ENCODE data around the gene NLGN3.
"Not testable (repeated sequence)": the region's sequence is repeated elsewhere in the genome, so short reads cannot be mapped to it uniquely, and the experiment has no call there.

Gene NLGN3

DNA sequence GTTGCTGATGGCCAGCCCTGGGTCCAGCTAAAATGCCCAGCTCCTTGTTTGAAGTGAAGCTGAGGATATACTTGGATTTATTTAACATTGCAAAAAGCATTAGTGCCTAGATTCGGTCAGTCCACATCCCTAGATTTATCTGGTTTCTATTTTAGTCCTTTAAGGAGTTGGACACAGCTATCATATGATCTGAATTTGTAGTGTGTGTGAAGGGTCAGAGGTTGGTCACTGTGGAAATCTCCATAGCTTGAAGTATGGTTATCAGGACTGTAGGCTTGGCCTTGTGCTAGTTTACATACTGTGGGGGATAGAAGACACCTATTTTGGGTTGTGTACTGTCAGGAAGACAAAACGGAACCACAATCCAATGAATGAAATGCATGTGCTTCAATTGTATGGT lies 28.8 kb downstream of the NLGN3 start:
- DNase-seq = no peak

DNA sequence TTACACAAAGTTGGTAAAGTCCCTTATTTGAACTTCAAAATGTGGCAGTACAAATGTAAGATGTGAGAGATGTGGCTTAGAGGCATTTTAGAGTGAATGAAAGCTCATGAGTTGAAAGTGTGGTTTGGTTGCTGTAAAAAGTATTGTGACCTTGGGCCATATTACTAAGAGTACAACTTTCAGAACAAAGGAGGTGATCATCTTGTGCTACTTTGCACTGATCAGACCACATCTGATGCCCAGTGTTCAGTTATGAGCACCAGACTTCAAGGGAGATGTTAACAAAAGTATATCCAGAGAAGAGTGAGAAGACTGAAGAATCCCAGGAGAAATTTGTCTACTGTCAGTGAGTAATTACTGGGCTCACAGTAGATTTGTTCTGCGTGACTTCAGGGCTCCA lies 30.2 kb downstream of the NLGN3 start:
- no peak for DNase-seq

DNA sequence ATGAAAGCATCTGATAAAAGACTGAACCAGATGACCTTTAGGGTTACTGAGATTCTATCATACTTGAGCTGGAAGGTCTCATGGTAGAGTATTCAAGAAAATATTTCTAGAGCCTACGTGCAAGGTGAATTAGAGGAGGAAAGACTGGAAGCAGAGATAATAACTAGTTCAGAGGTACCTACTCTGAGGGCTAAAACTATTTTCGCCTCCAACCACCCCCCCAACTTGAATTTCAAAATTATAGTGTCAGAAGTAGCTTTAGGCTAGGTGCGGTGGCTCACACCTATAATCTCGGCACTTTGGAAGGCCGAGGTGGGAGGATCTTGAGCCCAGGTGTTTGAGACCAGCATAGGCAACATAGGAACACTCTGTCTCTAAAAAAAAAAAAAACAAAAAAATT lies 30.9 kb downstream of the NLGN3 start:
- no peak for DNase-seq

DNA sequence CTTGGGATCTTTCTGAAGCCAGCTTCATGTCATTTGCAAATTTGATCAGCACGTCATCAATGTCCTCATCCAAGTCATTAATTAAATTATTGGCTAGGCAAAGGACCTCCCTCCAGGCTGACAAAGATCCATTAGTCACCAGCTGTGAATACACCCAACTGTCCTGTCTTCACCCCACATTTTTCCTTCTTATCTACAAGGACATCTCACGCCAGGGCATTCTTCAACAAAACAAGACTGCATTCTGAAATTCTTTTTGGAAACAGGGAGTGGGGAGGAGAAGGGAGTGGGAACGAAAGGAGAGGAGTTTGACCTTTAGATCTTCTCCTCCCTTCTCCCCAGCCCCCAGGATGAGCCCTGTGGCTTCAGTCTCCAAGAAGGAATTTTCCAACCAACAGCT lies 32.7 kb downstream of the NLGN3 start:
- DNase-seq = no peak

DNA sequence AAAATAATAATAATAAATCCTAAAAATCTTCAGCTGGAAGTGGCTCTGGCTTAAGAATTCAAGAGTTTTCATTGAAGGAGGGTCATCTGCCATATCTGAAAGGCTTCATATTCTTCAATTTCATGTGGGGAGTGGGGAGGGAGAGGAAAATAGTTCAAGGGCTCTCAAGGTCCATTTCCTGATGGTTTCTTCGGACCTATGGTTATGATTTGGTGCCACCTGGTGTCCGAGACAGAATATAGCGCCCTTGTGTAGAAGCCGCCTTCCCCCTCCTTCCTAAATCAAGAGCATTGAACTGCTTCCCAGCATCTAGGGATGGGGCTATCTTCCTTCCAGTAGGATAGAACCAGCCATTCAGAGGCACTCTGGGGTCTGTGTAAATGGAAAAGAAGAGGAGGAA lies 34.3 kb downstream of the NLGN3 start:
- peak; percentile 62 for DNase-seq

DNA sequence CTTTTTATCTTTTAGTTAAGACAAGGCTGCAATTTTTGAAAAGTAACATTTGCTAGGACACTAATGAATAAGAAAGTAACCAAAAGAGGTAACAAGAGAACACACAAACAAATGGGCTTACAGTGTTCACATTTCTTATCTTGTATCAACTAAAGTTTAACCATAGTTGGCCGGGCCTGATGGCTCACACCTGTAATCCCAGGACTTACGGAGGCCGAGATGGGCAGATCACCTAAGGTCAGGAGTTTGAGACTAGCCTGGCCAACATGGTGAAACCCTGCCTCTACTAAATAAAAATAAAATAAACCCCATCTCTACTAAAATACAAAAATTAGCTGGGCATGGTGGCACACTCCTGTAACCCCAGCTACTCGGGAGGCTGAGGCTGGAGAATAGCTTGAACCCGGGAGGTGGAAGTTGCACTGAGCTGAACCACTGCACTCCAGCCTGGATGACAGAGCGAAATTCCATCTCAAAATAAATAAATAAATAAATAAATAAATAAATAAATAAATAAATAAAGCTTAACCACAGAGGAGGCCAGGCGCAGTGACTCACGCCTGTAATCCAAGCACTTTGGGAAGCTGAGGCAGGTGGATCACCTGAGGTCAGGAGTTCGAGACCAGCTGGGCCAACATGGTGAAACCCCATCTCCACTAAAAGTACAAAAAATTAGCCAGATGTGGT lies 36.1 kb downstream of the NLGN3 start:
- not testable (repeated sequence) for DNase-seq

DNA sequence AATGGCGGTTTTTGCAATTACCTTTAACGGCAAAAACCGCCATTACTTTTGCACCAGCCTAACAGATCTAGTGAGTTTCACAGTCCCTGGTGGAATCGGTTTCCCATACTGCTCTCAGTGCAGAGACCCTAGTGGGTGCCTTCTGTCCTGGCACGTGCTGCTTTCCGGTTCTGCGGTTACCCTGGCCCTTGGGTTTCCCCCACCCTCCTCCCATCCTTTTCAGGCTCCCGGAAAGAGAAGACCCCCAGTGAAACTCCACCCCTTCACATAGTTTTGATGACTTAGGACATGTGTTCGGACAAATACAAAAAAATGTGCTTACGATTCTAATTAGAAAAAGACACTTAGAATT lies 36.9 kb downstream of the NLGN3 start:
- peak; percentile 70 for DNase-seq

DNA sequence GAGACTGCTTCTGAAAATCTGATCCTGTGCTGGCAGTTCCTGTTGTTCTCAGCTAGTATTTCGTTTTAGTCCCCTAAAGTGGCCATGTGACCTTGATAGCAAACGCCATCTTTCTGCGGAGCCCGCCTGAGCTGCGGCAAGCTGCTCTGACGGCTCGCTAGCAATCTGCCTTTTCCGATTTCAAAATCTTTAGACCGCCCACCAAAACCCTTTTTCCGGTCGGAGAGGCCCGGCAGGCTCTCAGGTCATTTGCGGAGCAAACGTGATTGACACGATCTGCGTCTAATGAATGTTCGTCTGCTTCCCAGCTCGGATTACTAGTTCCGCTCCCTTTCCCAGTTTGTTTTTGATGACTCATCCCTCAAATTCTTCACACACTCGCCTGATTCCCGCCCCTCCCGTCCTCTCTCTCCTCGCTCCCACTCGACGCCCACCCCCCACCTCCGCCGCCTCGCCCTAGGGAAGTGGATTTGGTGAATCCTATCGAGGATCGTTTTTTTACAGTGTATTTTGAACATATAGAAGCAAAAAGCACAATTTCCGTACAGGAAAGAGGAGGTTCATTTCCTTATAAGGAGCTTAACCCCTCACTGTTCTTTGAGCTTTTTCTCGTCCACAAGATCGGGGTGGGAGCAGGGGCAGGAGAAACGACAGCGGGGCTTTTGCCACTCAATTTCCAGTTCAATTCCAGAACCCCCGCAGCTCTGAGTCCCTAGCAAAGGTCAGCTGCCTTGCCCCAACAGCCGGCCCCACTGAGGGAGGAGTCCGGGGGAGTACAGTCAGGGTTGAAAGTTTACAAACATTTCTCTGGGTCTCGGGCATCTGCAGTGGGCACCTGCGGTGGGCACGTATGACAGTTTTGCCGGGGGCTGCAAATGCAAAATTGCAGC lies 37.5 kb downstream of the NLGN3 start:
- peak; percentile 90 for DNase-seq

DNA sequence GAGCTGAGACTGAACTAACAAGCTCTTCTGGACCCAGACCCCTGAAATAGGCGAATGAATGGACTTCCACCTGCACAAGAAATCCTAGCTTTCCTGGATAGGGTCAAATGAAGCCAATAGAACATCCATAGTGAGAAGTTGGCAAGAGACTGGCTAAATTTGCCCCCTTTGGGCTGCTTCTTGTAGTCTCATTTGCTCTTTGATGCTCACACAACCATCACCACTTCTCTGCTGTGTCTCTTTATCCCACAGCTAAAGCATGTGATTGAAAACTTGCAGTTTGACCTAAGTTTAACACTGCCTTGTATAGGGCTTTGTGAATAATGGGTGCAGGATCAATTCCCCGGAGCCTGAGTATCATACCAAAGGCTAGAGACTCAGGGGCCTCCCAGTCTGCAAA lies 38.2 kb downstream of the NLGN3 start:
- no peak for DNase-seq

DNA sequence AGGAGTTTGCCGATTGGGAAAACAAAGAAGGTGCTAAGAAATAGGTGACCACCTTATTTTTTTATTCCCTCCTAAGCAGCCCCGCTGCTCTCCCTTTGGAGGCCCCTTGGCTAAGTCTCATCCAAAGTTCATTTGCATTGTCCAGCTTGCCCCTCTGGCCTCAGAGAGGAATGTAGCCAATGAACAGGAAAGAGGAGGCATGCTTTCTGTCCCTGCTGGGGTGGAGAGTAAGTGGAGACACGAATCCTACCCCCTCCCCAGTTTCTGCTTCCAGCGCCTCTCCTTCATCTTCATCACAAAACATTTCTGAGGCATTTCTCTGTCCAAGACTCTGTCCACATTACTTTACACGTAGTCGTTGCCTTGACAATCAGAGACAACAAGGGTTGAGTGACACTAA lies 38.7 kb downstream of the NLGN3 start:
- no peak for DNase-seq

DNA sequence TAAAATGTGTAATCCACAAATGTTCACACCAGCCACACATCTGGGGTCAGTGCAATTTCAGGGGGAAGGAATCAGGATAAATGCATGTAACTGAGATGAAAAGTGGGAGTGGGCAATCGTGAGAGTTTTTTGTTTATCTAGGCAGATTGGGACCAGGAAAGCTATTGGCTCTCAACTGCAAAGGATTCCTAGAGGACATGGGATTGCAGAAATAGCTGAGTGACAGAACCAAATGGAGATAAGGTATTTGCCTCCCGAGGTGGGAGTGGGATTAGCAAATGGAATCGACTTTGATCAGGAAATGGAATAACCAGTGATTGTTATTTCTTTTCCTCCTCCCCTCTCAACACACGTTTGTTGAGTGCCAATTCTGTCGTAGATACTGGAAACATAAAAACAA lies 39.5 kb downstream of the NLGN3 start:
- DNase-seq = no peak

DNA sequence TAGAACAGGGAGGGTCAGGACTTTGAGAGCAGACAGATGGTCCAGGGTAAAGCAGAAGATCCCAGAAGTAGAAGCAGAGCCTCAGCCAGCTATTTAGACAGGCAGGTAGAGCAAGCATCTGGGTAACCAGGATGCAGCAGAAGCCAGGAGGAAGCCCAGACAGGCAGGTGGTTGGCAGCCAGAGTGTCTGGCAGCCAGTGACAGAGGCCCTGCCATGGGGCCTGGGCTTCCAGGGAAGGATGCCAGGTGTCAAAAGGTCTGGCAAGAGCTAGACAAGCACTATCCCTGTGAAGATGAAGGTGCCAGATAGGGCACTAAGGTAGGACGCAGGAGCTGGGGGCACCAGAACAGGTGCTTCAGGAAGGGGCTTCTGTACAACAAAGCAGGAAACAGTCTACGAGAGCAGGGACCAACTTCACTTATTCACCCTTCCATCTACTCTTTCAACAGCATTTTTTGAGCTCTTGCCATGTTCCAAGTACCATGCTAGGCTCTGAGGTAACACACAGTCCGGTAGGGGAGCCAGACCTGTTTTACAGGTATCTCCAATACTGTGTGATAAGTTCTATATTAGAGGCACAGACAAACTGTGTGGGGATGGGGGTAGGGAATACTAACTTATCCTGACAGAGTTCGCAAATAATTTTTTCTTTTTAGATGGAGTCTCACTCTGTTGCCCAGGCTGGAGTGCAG lies 40.3 kb downstream of the NLGN3 start:
- DNase-seq = no peak

DNA sequence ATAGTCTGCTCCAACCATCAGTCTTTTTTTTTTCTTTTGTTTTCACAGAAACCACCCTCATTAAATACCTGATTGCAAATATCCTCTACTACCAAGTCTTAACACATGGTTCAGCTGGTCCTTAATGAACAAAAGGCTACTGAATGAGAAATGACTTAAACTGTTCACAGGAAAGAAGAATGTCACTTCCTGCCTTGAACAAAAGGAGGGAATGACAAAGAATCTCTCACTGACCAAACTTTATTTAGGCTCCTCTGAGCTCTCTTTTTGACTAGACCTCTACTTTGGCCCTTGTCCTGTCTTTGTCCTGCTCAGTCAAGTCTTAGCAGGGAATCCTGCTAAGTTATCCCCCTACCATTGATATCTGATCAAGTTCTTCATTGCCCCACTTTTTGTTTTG lies 46.6 kb downstream of the NLGN3 start:
- no peak for DNase-seq

DNA sequence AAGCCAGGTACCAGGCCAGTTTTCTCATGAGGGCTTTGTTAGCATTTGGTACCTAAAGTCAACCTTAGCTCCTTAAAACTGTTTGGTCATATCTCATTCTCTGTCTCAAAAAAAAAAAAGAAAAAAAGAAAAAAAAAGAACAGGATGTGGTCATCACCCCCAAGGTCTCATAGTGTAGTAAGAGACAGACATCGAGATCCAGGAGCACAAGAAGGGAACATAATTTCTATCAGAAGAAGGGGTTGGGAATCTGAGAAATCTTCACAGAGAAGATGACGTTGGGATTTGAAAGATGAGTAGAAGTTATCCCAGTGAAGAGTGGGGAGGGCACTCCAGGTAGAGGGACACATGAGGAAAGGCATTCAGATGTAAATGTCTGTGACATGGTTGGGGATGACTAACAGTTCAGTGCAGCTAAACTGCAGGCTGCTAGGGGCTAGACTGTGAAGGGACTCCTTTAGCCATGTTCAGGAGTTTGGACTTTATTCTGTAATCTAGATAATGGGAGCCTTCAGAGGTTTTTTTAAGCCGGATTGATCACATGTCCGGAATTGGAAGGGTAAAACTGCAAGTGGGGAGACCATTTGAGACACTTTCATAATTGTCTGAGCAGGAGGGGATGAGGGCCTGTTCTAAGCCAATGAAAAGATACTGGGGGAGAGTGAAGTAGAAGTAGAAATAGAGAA lies 51.5 kb downstream of the NLGN3 start:
- DNase-seq = peak; percentile 23

DNA sequence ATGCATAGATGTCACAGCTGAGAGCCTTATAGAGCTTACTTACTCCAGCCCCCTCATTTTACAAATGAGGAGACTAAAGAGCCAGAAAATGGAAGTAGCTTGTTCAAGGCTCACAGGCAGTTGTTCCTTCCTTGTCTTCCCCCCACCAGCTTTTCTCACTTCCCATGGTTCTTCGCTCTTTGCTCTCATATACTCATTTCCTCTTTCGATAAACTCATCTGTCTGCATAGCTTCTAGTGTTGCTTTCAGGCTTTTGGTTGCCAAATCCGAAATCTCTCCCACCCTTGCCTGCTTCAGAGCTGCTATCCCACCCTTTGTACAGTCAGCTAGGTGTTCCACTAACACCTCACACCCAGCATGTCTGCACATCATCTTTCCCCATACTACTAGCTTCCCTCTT lies 53.4 kb downstream of the NLGN3 start:
- DNase-seq = peak; percentile 27

DNA sequence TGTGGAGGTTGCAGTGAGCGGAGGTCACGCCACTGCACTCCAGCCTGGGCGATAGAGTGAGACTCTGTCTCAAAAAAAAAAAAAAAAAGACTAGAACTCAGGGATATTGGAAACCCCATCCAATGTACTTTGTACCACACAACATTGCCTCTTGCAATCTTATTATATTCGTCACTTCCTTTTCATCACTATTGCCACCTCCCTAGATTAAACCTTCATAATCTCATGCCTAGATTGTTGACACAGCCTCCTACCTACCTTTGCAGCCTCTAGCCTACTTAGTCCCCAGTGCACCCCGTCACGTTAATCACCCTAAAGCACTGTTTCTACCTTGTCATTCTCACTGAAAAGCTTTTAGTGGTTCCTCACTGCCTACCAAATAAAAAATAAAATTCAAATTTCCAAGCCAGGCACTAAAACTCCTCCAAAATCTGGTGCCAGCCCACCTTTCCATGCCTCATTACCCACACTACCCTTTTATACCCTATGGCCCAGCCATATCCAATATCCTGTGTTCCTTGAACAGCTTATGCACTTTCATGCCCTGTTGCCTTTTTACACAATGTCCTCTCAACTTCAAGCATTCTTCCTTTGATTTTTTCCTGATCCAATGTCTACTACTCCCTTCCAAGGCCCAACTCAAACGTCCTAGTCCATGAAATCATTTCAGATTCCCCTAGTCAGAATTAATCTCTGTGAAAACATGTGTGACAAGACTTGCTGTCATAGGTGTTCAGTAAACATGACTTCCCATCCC lies 54.8 kb downstream of the NLGN3 start:
- no peak for DNase-seq

DNA sequence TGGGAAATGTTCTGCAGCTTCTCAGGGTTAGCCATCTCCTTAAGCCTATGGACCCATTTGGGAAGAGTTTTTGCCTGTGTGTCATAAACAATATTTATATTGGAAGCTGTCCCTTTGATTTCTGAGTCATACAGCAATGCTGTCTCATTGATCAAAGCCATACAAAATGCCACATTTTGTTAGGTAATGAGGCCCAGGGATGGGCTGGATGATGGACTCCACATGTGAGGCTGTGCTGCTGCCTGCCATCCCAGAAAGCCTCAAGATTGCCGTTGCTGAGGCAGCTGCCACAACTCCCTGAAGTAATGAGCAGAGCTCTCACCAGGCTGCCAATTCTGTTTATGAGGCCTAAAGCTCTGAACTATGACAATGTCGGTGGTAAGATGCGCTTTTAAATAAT lies 66.2 kb downstream of the NLGN3 start:
- DNase-seq = no peak

DNA sequence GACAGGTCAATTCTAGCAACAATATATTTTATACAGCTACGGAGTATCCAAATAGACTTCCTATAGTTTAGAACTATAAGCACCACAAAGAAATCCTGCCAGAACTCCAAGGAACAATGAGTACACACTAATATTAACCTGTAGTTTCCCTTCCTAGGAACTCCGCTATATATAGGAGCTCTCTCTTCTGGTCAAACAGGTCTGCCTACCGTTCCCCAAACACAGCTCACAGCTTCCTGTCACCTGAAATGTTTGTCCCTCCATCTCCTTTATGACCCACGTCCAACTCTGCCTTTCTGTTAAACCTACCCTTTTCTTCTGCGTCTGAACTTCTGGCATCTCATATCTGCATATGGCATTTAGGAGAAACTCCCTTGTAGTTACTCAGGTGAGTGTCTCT lies 67.9 kb downstream of the NLGN3 start:
- no peak for DNase-seq

DNA sequence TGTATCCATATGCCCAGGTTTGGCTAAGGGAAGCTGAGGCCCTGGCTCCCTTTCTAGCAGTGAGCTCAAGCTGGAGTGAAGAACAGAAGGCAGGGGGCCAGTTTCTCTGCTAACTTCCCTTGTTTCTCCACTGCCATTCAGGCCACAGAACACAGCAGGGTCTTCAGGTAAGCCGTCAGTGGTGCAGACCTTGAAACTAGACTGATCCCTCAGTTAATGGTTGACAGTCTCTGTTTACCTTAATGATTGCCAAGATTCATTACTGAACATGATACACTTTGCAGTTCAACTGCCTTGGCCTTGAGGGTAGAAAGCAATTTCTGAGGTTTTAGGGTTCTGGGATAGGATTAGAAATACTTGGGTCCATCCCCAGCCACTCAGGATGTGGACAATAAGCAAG lies 69.5 kb downstream of the NLGN3 start:
- no peak for DNase-seq

DNA sequence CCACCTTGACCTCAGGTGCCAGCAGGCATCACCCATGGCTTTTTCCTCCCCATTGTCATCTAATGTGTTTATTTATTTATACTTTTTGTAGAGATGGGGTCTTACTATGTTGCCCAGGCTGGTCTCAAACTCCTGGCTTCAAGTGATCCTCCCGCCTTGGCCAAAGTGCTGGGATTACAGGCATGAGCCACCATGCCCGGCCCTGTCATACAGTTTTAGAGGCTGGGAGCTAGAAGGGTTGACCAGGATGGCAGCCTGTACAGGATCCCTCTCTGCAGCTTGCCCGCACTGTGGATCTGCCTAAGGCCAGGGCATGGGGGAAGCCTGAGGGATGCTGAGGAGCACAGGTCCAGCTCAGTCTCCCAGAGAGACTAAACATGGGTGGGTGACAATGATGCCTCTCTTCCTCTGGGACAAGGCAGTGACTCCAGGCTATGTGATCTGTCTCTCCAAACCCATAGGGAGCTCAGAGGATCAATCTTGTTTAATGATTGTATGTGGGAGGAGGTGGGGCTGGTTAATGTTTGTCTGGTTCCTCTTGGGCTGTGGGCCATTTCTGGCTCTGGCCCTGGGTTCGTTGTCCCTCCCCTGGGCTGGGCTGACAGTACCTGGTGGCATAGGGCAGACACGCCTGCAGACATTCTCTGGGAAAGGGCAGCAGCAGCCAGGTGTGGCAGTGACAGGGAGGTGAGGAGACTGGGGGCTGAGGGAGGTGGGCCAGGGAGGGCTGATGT lies 70.1 kb downstream of the NLGN3 start:
- no peak for DNase-seq

DNA sequence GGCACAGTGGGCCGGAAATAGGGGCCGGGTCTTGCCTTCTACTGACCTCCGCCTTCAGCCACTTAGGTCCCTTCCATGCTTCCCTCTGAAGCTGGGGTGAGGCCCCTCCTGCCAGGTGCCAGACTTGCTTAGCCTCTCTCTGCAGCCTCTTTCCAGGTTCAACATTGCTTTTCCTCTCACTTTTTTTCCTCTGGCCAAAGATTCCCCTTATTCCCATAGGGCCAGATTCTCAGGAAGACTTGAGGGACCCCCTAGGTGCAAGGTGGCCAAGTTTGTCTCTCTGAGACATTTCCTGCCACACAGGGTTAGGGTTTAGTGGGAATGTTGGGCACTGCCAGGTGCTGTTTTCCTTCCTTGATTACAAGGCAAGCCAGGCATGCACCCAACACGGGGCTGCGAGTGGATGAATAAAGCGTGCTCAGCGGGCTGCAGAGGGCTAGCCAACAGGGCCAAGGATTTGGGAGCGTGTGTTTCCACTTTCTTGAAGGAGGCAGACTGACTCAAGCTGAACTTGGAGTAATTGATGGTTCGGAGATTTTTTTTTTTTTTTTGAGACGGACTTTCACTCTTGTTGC lies 70.8 kb downstream of the NLGN3 start:
- DNase-seq = no peak

DNA sequence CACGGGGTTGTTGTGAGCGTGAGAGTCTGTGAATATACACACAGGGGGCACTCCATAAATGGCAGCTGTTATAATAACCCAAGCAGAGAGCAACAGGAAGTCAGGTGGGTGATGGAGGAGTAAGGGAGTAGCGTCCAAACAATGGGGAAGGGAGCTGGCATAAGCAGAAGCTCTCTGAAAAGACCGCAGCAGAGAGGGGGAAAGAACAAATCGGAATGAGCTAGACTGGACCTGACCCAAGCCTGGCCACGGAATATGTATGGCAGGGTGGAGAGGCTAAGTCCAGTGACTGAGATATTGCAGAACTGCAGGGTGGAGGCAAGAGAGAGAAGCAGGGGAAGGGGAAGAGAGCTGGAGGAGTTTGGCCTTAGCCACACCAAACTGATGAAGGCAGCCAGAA lies 71.8 kb downstream of the NLGN3 start:
- DNase-seq = no peak
